Measurements from ENCODE around the gene CNGA2.

Gene CNGA2

DNA sequence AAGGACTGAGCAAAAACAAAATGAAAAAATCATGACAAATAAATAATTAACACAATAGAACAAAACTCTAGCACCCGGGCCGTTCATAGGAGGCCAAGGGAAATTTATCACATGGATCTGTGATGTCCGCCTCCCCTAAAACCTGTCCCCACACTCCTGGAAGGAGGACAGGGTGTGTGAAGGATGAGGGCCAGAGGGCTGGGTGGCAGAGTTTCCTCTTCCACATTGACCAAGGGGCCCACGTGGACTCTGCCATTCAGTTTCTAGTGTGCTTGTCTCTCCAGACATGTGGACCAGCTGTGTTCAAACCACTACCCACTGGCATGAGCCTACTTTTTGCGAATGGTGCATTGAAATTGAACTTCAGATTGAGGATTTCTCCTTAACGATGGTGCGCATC is 33.0 kb upstream of the CNGA2 start:
- H3K9me2 ChIP-seq (replicated peaks; ENCODE audit: insufficient read depth, low read length), result no peaks in the 10 kb centered on the region

GRCh38 chrX:151702026-151702714 is 32.4 kb upstream of the CNGA2 start:
- H3K36me3 ChIP-seq (ENCODE audit: low read length), result no peaks in the 10 kb centered on the region
- no peaks in the 10 kb centered on the region for H3K79me2 ChIP-seq (ENCODE audit: insufficient read depth, low read length)
- H4K20me1 ChIP-seq (ENCODE audit: low read depth, low read length), result no peaks in the 10 kb centered on the region
- H3F3A ChIP-seq (ENCODE audit: insufficient read depth), result no peaks in the 10 kb centered on the region
- no peak overlapping the region for H3K4me3 ChIP-seq (ENCODE audit: insufficient read depth, low read length, poor library complexity, severe bottlenecking)
- no peaks in the 10 kb centered on the region for H3K27me3 ChIP-seq (ENCODE audit: low read length)
- H3K9ac ChIP-seq (ENCODE audit: low read length), result no peak overlapping the region
- no peaks in the 10 kb centered on the region for H3K9me2 ChIP-seq (replicated peaks; ENCODE audit: insufficient read depth, low read length)
- no peak overlapping the region for H2AFZ ChIP-seq (ENCODE audit: low read depth, low read length, severe bottlenecking)
- H3K9me3 ChIP-seq (ENCODE audit: insufficient read depth, low read length), result no peaks in the 10 kb centered on the region
- H3K4me2 ChIP-seq (ENCODE audit: low read depth, low read length, poor library complexity, severe bottlenecking), result no peak overlapping the region
- TF ChIP-seq CTCF (IDR thresholded peaks at IDR 0.05; ENCODE audit: insufficient read depth, low read length, poor library complexity, severe bottlenecking) (no peak), EZH2phosphoT487 (conservative IDR thresholded peaks at IDR 0.05; ENCODE audit: low read length) (no peak)
- no peak overlapping the region for H3K27ac ChIP-seq (ENCODE audit: low read depth, low read length)

More for the DNA sequence above, 33.0 kb upstream of the CNGA2 start:
- Histone ChIP-seq H3F3A (ENCODE audit: insufficient read depth) (no peaks in the 10 kb centered on the region), H3K9ac (ENCODE audit: low read length) (no peak overlapping the region), H3K27ac (ENCODE audit: low read depth, low read length) (no peak overlapping the region), H3K27me3 (ENCODE audit: low read length) (no peaks in the 10 kb centered on the region), H3K4me2 (ENCODE audit: low read depth, low read length, poor library complexity, severe bottlenecking) (no peak overlapping the region), H3K36me3 (ENCODE audit: low read length) (no peaks in the 10 kb centered on the region), H3K9me3 (ENCODE audit: insufficient read depth, low read length) (no peaks in the 10 kb centered on the region), H3K79me2 (ENCODE audit: insufficient read depth, low read length) (no peaks in the 10 kb centered on the region), H4K20me1 (ENCODE audit: low read depth, low read length) (no peaks in the 10 kb centered on the region), H3K4me3 (ENCODE audit: insufficient read depth, low read length, poor library complexity, severe bottlenecking) (no peak overlapping the region), H2AFZ (ENCODE audit: low read depth, low read length, severe bottlenecking) (no peak overlapping the region)
- TF ChIP-seq EZH2phosphoT487 (conservative IDR thresholded peaks at IDR 0.05; ENCODE audit: low read length) (no peak), CTCF (IDR thresholded peaks at IDR 0.05; ENCODE audit: insufficient read depth, low read length, poor library complexity, severe bottlenecking) (no peak)

- H3K9ac ChIP-seq (ENCODE audit: low read length), result no peak overlapping the region
- no peak overlapping the region for H3K27ac ChIP-seq (ENCODE audit: low read depth, low read length)
- no peak for TF ChIP-seq EZH2phosphoT487 (conservative IDR thresholded peaks at IDR 0.05; ENCODE audit: low read length)
- TF ChIP-seq CTCF (IDR thresholded peaks at IDR 0.05; ENCODE audit: insufficient read depth, low read length, poor library complexity, severe bottlenecking), result no peak
- no peaks in the 10 kb centered on the region for H3K79me2 ChIP-seq (ENCODE audit: insufficient read depth, low read length)
- no peaks in the 10 kb centered on the region for H4K20me1 ChIP-seq (ENCODE audit: low read depth, low read length)
- no peaks in the 10 kb centered on the region for H3K9me2 ChIP-seq (replicated peaks; ENCODE audit: insufficient read depth, low read length)
- H3K27me3 ChIP-seq (ENCODE audit: low read length), result no peaks in the 10 kb centered on the region
- no peak overlapping the region for H2AFZ ChIP-seq (ENCODE audit: low read depth, low read length, severe bottlenecking)
- no peak overlapping the region for H3K4me3 ChIP-seq (ENCODE audit: insufficient read depth, low read length, poor library complexity, severe bottlenecking)
- no peaks in the 10 kb centered on the region for H3K9me3 ChIP-seq (ENCODE audit: insufficient read depth, low read length)
- no peaks in the 10 kb centered on the region for H3F3A ChIP-seq (ENCODE audit: insufficient read depth)
- H3K4me2 ChIP-seq (ENCODE audit: low read depth, low read length, poor library complexity, severe bottlenecking), result no peak overlapping the region
- H3K36me3 ChIP-seq (ENCODE audit: low read length), result no peaks in the 10 kb centered on the region
These were observed 31.7 kb upstream of the CNGA2 start for GRCh38 chrX:151702741-151703340.
